ENCODE measurements around the gene SLC6A2.

SLC6A2 gene

DNA sequence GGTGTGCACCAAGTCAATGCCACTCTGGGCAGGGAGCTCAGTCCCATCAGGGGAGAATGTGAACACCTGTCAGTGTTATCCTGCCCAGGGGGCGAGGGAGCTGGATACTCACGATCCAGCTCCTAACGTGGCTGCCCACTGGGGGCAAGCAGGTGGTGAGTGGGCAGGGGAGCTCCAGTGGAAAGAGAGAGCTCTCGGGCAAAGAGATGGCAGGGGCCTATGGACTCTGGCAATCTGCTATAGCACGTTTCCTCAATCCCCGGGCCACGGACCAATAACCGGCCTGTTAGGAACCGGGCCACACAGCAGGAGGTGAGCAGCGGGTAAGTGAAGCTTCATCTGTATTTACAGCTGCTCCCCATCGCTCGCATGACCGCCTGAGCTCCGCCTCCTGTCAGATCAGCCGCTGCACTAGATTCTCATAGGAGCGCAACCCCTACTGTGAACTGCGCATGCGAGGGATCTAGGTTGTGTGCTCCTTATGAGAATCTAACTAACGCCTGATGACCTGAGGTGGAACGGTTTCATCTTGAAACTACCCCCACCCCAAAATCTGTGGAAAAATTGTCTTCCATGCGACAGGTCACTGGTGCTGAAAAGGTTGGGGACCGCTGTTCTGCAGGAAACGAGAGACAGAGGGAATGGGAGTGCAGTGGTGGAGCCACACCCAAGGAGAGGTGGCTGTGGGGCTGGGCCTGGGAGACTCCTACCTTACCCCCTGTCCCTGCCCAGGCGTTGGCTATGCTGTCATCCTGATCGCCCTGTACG, 15.6 kb downstream of the SLC6A2 start:
- DNase-seq (ENCODE audit: low read depth in 2 of 2): no peak

DNA sequence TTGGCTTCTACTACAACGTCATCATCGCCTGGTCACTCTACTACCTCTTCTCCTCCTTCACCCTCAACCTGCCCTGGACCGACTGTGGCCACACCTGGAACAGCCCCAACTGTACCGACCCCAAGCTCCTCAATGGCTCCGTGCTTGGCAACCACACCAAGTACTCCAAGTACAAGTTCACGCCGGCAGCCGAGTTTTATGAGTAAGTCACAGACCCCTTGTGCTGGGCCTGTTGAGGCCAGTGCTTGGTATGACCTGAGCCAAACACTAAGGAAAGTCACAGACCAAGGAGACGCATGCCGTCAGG, 16.1 kb downstream of the SLC6A2 start:
- no peak for DNase-seq (ENCODE audit: low read depth in 2 of 2)

DNA sequence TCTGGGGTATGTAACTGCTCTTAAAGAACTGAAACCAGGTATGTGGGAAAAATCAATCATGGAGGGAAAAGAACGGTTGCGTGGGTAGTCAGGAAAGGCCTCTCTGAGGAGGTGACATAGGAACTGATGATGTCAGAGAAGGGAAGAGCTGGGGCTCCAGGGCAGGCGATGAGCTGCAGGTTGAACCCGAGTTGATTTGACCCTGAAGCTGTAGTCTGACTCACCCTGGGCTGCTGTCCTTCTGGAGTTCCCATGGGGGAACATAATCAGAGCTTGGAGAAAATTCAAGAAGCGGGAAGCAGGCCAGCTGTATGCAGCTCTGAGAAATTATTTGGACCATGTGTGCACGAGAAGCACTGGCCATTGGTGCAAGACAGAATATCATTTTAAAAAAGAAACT, 16.7 kb downstream of the SLC6A2 start:
- DNase-seq (ENCODE audit: low read depth in 2 of 2): no peak

DNA sequence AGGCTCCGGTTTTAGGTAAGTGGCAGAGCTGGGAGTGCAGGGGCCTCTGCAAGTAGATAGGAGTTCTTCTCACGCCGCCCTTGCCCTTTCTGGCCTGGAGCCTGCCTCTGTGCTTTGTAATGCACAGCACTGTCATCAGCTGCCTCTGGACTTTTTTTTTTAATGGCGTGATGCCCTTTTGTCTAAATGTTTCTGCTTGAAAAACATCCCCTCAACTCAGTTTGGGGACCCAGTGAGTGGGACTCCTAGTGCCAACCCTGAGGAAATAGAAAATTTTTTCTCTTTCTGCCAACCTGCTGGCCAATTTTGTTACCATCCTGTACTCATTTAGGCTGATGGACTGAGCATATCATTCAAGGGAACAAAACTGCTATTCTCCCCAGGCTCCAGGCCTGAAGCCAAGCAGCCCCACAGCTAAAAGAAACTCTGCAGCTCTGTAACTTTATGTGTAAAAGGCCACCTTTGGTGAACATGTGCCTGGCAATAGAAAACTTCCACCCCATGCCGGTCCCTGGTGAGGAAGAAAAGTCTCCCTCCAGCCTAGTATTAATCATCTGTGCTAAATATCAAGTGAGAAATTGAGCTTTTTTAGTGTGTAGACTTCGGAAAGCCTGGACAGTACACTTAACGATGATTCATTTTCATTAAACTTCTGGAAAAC, 22.5 kb downstream of the SLC6A2 start:
- no peak for DNase-seq (ENCODE audit: low read depth in 2 of 2)

DNA sequence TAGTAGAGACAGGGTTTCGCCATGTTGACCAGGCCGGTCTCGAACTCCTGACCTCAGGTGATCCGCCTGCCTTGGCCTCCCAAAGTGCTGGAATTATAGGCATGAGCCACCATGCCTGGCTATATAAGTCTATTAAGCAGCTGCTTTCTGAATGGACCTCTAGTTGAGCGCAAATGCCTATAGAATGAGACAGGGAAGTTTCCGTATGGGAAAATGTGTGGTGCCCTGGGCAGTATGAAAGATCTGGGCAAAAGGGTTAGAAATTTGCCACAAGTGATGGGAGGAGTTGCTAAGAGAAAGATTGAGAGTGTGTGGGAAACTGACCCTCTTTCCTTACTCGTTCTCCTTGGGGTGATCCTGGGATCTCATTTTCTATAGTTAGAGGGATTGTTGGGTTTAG, 26.3 kb downstream of the SLC6A2 start:
- DNase-seq (ENCODE audit: low read depth in 2 of 2): no peak

DNA sequence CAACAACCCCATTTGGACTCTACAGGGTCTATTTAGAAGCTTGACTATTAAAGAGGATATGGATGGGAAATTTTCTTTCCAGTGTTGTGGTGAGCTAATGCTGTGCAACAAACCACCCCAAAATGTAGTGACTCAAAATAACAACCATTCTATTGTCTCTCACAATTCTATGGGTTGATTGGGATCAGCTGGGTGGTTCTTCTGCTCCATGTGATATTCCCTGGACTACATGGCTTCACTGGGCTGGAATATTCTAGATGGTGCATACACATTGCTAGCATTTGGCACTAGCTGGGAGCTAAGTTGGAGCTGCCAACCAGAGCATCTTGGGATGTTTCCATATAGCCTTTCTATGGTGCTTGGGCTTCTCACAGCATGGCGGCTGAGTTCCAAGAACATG, 30.2 kb downstream of the SLC6A2 start:
- DNase-seq (ENCODE audit: low read depth in 2 of 2): no peak

DNA sequence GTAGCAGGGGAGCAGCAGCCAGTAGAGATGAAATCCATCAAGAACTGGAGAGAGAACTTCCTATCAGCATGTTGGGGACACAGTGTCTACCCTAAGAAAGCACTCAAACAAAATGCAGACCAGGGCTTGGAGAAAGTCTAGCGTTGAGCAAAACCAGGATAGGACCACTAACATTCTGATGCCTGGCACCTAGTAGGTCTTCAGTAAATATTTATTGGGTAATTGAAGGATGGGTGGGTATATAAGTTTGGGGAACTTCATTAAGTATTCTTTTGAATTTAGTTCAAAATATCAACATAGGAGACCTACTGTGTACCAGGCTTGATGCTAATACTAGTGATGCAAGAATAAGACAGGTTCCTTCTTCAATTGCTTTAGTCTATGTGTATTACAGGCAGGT, 30.9 kb downstream of the SLC6A2 start:
- no peak for DNase-seq (ENCODE audit: low read depth in 2 of 2)

DNA sequence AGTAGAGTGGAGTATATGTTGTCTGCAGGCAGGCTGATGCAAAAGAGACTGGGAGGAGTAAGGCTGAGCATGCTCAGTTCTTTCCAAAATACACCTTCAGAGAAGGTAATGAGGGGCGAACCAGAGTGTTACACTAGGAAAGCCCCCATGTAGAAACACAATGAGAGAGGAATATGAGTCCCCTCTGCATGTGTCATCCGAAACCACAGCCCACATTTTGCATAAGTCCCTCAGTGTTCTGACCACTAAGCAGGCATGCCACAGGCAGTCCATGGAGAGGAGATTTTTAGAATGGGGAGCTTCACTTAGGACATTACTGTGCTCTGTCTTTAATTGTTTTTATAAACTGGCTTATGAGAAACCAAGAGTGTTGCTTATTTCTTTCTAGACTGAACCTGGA, 32.0 kb downstream of the SLC6A2 start:
- no peak for DNase-seq (ENCODE audit: low read depth in 2 of 2)

DNA sequence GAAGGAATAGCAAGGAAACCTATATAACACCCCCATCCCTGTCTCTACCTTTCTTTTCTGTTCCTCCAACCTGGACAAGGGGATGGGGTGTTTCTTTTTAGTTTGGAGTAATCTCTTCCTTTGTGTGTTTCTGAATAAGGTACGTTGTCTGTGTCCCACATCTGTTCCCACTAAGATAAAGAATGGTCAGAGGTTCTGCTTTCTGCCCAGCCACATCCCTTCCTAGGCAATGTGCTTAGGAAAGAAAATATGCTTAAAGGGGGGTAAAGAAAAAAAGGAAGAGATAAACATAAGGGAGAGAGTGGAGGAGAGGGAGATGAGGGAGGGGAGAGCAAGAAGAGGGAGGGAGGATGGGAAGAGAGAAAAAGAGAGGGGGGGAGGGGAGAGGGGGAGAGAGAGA, 35.1 kb downstream of the SLC6A2 start:
- no peak for DNase-seq (ENCODE audit: low read depth in 2 of 2)

DNA sequence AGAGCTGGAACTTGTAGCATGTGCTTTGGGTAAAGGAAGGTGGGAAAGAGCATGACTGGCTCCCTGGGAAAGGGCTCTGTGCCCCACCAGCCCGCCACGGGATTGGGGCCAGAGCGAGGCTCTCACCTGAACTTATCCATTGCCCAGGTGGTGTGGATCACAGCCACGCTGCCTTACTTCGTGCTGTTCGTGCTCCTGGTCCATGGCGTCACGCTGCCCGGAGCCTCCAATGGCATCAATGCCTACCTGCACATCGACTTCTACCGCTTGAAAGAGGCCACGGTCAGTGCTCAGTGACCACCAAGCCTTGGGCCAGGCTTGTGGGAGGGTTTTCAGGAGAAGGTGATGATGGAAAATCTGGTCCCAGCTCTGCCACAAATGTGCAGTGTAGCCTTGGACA, 36.0 kb downstream of the SLC6A2 start:
- DNase-seq (ENCODE audit: low read depth in 2 of 2): no peak

DNA sequence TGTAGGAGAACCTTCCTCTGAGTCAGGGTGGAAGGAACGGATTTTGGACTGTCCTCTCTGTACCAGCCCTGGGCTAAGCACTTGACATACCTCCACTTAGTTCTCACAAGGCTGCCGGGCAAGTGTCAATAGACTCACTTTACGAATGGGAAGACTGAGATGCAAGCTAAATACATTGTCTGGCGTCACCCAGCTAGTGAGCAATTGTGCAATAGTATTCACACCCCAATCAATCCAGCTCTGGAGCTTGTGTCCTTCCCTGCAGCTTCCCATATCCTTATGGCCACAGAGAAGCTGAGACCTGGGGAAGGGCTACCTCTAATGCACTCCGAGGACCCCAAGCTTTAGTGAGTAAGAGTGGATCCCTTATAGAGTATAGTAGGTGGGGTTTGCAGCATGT, 39.8 kb downstream of the SLC6A2 start:
- DNase-seq (ENCODE audit: low read depth in 2 of 2): no peak

DNA sequence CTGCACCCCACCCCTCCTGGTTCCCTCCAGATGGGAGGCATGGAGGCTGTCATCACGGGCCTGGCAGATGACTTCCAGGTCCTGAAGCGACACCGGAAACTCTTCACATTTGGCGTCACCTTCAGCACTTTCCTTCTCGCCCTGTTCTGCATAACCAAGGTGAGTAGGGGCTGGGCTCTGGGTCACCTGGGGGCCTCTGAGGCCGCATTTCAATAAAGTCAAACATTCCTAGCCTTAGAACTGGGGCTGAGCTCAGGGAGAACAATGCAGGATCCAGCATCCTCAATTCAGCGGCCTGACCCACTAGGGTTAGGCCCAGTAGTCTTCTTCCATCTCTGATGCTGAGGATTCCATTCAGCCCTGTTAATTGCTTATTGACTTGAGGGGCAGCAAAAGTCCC, 42.1 kb downstream of the SLC6A2 start:
- DNase-seq (ENCODE audit: low read depth in 2 of 2): no peak

DNA sequence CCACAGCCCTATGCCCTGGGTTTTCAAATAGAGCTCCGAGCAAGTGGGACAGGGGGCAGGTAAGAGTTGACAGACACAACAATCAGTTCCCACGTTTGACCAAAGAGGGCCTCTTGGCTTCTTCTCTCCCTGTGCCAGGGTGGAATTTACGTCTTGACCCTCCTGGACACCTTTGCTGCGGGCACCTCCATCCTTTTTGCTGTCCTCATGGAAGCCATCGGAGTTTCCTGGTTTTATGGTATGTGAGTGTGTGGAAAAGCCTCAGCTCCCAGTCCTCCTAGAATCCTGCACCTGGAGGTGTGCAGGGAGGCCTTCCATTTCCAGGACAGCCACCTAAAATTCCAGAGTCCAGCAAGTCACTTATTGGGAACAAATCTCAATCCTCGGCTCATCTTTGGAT, 42.5 kb downstream of the SLC6A2 start:
- DNase-seq (ENCODE audit: low read depth in 2 of 2): no peak

DNA sequence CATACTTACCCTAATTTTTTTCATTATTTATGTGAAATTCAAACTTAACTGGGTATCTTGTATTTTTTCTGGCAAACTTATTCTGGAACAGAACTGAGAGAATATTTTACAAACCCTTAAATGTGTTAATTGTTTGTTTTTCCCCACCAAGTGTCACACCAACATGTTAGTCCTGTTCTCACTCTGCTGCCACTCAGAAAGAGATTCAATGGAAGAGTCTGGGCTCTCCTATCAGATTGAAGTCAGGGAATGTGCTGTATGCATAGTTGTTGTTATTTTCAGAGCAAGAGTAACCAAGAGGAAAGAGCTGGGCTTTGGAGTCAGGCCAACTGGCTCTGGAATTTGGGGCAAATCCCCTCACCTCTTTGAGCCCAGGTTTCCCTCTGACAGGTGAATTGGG, 43.2 kb downstream of the SLC6A2 start:
- DNase-seq (ENCODE audit: low read depth in 2 of 2): no peak

DNA sequence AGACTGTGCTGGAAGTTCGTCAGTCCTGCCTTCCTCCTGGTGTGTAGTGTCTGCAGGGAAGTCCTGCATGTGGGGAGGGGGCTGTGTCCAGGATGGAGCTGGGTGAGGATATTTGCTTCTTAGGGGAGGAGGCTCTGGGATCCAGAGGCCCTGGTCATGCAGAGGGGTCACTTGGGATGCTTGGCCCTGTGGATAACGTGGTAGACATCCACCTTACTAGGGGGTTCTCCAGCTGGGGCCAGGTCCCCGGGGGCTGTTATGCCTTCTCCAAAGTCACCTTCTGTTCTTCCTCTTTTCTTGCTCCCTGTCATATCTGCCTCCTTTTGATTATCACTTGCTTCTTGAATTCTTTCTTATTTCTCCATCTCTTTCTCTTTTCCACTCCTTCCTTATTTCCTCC, 43.8 kb downstream of the SLC6A2 start:
- DNase-seq (ENCODE audit: low read depth in 2 of 2): no peak

DNA sequence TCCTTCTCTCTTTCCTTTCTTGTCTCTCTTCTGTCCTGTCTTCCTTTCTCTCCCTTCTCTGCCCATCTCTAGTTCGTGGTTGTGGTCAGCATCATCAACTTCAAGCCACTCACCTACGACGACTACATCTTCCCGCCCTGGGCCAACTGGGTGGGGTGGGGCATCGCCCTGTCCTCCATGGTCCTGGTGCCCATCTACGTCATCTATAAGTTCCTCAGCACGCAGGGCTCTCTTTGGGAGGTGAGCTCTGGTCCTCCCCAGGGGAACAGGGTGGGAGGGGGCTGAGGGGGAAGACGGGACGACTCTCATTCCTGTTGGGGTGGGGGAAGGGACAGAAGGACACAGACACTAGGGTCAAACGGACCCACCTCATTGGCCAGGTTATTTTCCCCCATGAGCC, 44.3 kb downstream of the SLC6A2 start:
- DNase-seq (ENCODE audit: low read depth in 2 of 2): no peak

DNA sequence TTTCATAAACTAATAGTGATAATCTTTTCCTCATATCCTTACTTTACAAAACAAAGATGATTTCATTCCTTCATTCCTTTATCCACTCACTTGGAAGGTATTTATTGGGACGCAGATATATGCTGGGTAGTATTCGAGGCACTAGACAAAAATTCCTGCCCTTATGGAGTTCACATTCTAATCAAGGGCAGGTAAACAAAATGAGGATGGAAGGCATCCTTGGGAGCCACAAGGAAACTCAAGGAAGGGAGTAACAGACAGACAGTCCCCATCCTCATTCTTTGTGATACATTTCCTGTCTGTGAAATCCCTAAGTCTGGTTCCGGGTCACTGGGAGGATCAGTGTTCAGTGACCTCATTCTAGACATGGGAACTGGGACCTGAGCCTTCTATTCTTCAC, 45.2 kb downstream of the SLC6A2 start:
- no peak for DNase-seq (ENCODE audit: low read depth in 2 of 2)

DNA sequence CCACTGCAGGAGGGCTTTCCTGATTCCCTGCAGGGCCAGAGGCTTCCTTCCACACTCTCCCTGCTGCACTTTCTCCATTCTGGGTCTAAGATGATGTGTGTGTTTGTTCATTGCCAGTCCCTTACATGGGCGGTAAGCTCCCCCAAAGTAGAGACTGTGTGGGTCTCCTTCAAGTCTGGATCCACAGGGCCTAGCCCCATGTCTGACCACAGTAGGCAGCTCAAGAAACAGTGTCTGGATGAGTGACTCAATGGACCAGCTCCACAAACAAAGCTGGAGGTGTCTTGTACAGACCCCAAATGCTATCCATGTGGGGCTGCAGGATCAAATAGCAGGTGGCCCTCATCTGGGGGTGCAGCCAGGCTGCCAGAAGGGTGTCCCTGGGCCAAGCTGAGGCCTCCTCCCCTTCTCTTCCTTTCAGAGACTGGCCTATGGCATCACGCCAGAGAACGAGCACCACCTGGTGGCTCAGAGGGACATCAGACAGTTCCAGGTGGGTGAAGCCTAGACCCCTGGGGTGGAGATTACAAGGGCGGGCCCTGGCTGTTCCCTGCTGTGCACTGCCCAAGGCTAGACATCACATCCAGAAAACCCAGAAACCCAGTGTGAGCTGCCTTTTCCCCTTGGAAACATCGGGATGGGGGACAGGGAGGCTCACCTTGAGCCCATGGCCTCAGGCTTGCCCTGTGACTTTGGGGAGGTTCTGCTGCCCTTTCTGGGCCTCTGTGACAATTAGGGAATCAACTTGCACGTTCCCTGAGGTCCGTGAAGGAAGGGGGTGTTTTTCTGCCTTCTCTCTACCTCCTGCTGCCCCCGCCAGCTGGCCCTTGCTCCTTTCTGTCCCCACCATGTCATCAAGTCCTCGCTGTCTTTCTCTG, 45.9 kb downstream of the SLC6A2 start:
- no peak for DNase-seq (ENCODE audit: low read depth in 2 of 2)

DNA sequence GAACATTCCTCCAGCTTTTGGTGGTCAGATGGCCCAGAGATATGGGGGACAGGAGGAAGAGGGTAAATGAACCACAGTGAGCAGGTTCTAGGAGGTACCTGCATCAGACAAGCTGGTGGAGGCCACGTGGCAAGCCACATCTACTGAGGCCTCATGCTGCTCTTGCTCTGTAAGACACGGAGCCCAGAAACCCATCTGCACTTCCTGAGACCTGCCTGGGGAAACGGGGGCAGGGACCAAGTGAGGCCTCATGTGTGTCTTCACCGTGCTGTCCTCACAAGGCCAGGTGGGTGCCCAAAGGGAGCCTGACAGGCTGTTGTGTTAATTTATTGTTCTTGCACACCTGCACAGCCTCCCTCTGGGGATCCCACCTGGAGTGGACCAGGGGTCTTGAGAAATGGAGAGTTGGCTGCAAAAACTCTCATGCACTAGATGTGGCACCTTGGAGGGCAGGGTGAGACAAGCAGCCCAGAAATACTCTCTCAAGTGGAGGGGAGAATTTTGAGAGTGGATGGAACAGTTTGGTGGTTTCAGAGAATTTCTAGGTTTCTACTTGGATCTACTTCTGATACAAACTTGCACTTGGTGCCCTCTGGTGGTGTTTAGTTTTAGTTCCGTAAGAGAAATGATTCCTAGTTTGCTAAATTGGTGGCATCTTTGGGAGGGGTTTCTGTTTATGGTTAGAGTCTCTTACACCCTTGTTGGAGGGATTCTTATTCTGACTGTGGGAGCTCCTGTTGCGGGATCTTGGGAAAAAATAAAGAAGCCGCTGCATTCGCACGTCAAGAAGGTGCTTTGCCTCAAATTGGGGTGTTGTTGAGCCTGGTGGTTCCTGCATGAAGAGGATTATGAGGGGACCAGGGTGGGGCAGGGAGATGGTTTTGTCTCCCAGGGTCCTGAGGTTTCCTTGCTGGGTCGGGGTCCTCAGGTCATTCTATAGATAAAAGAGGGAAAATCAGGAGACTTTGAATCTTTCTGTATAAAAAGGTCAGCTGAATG, 47.5 kb downstream of the SLC6A2 start:
- no peak for DNase-seq (ENCODE audit: low read depth in 2 of 2)

DNA sequence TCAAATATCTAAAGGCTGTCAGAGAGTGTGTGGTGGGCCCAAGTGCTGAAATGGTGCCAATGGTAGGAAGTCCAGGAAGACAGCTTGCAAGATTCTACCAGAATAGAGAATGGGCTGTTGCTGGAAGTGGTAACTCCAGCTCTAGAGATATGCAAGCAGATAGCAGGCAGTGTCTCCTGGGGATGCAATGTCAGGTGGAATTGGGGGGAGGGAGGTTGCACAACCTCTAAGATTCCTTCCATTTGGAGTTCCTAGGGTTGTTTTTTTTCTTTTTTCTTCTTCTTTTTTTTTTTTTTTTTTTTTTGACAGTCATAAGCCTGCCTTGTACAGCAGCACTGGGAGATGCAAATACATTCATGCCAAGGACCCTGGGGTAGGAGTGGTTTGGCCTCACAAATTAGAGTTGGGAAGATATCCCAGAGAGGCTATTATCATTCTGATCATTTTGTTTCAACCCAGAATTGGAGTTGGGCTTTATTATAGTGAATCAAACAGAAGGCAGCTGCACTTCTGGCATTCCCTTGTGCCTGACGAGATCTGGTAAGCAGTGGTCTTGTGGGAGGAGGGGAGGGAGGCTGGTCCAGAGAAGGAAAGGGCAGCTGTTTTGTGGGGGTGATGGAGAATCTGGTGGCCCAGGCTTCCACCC, 51.1 kb downstream of the SLC6A2 start:
- no peak for DNase-seq (ENCODE audit: low read depth in 2 of 2)

DNA sequence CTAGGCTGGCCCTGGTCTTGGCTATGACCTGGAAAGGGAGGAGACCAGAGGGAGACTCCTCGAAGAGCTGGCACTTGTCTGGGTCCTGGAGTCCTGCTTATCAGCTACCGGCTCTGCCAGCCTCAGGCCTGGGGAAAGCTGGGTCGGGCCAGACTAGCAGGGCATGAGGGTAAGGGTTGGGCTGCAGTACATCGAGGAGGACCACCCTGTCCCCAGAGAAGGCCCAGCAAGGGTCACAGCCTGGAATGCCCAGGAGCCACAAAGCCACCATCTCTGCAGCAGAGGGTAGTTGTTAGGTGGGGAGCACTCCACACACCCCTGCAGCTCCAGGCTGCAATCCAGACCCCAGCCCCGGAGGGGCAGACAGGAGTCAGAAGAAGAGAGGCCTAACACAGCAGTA, 54.0 kb downstream of the SLC6A2 start:
- DNase-seq (ENCODE audit: low read depth in 2 of 2): no peak

Data from activated CD8-positive, alpha-beta memory T cell treated with anti-CD3 and anti-CD28 coated beads for 4 hours (primary cell).